GM18861 (cell line): Measurements from ENCODE around the gene PFDN2.

ENCODE experiments used
- ATAC-seq: cut with Tn5 transposase; IDR thresholded peaks from one replicate; pipeline ENCODE4 v1.9.1; 2021; ENCODE audit not compliant: unreplicated experiment

Gene PFDN2

GRCh38 chr1:161106431-161106830 lies 11.4 kb downstream of the PFDN2 start:
- no peak for ATAC-seq

GRCh38 chr1:161100556-161100955 lies 17.3 kb downstream of the PFDN2 start:
- no peak for ATAC-seq

GRCh38 chr1:161099090-161099802 lies 18.6 kb downstream of the PFDN2 start:
- ATAC-seq: no peak

GRCh38 chr1:161098210-161099068 lies 19.4 kb downstream of the PFDN2 start, which contains the start of gene KLHDC9:
TSS of gene KLHDC9 (plus strand) at chr1:161098361. CDS start at chr1:161098536, 175 bp downstream.
- ATAC-seq: peak; percentile 61

- ATAC-seq: peak; percentile 9
Observed at GRCh38 chr1:161096530-161096929, 21.3 kb downstream of the PFDN2 start.

GRCh38 chr1:161096015-161096414 lies 21.8 kb downstream of the PFDN2 start:
- peak; percentile 44 for ATAC-seq

GRCh38 chr1:161095230-161095629 lies 22.6 kb downstream of the PFDN2 start:
- no peak for ATAC-seq

- ATAC-seq: no peak
Observed at GRCh38 chr1:161094481-161094880, 23.4 kb downstream of the PFDN2 start.

- no peak for ATAC-seq
Observed at GRCh38 chr1:161092621-161093028, 25.2 kb downstream of the PFDN2 start.

GRCh38 chr1:161091796-161092507 lies 25.9 kb downstream of the PFDN2 start:
- no peak for ATAC-seq

GRCh38 chr1:161091093-161091492 lies 26.7 kb downstream of the PFDN2 start:
- no peak for ATAC-seq

- no peak for ATAC-seq
Observed at GRCh38 chr1:161090617-161091016, 27.2 kb downstream of the PFDN2 start.

GRCh38 chr1:161089938-161090337 lies 27.9 kb downstream of the PFDN2 start:
- ATAC-seq: no peak

GRCh38 chr1:161089251-161089924 lies 28.4 kb downstream of the PFDN2 start, which contains the start of gene NECTIN4:
TSS of gene NECTIN4 (minus strand) at chr1:161089558. CDS start at chr1:161089296, 262 bp downstream.
- no peak for ATAC-seq

- ATAC-seq: no peak
Observed at GRCh38 chr1:161088587-161089110, 29.2 kb downstream of the PFDN2 start.

GRCh38 chr1:161086457-161086856 lies 31.4 kb downstream of the PFDN2 start:
- ATAC-seq: no peak

GRCh38 chr1:161085165-161085564 lies 32.7 kb downstream of the PFDN2 start:
- ATAC-seq: no peak

- ATAC-seq: no peak
Observed at GRCh38 chr1:161084597-161084988, 33.2 kb downstream of the PFDN2 start.

GRCh38 chr1:161083748-161084596 lies 33.9 kb downstream of the PFDN2 start:
- ATAC-seq: no peak
